OCI-LY1 (cell line): Measurements from ENCODE around the gene CHGA.

Experiments
- CTCF ChIP-seq: fragments of 200-600 bp; sonication (generic), shearing (Covaris generic); IDR thresholded peaks from 2 replicates; pipeline ENCODE4 v1.5.1; 2017; ENCODE audit warnings: mild to moderate bottlenecking, antibody characterized with exemption, low read length, moderate library complexity, mixed read lengths
- EZH2 ChIP-seq: fragments of 200-600 bp; sonication (generic), shearing (Covaris generic); IDR thresholded peaks from 2 replicates; pipeline ENCODE4 v1.8.0; 2017; ENCODE audit warnings: borderline replicate concordance, mixed run types, mild to moderate bottlenecking, antibody characterized with exemption, low read length, moderate library complexity, mixed read lengths

DNA sequence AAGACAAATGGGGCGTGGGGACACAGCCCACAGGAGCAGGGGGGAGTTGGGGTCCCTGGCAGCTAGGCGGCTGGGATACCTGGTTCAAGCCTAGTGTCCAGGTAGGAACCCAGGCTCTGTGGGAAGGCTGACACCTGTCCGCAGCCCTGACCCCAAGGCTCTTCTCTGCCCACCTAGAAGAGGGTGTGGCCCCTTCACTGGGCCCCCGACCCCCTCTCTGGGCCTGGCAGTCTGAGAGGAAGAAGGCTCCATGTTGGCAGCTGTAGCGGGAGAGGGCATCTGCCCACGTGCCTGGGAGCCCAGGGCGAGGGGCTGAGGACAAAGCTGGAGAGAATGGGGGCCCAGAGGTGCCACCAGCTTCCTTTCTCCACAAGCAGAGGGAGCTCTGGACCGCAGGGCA lies 10.5 kb downstream of the CHGA start:
- TF ChIP-seq CTCF (no peak), EZH2 (no peak)
